Epithelial cell of esophagus (primary cell): ENCODE data around the gene FYCO1.

Experiments used
- DNase-seq: peaks from one replicate; pipeline ENCODE4 v3.0.0; 2010; ENCODE audit warnings: low read depth
- H3K4me3 ChIP-seq: 2 replicates; pipeline ENCODE4 v1.5.1; 2011; ENCODE audit warnings: mild to moderate bottlenecking, low read length, control low read depth
- CTCF ChIP-seq: IDR thresholded peaks from 2 replicates; pipeline ENCODE4 v1.5.1; 2011; ENCODE audit warnings: low read depth, mild to moderate bottlenecking, low read length, control low read depth, inconsistent platforms; ENCODE audit not compliant: insufficient read depth; ENCODE audit errors: missing control alignments

Gene FYCO1

GRCh38 chr3:45953536-45953935 lies 42.1 kb downstream of the FYCO1 start:
- DNase-seq, result no peak
- TF ChIP-seq CTCF, result no peak

GRCh38 chr3:45952456-45952855 lies 43.2 kb downstream of the FYCO1 start:
- H3K4me3 ChIP-seq, result no peak overlapping the region
- no peak for TF ChIP-seq CTCF
- DNase-seq, result no peak

More at GRCh38 chr3:45953536-45953935, 42.1 kb downstream of the FYCO1 start:
- H3K4me3 ChIP-seq, result no peak overlapping the region

GRCh38 chr3:45951946-45952345 lies 43.7 kb downstream of the FYCO1 start:
- no peak overlapping the region for H3K4me3 ChIP-seq
- no peak for TF ChIP-seq CTCF
- no peak for DNase-seq

- H3K4me3 ChIP-seq, result no peak overlapping the region
- TF ChIP-seq CTCF, result no peak
- DNase-seq, result no peak
Observed at GRCh38 chr3:45950686-45951600, 44.7 kb downstream of the FYCO1 start.

- TF ChIP-seq CTCF, result no peak
- no peak overlapping the region for H3K4me3 ChIP-seq
- DNase-seq, result no peak
Observed at GRCh38 chr3:45950131-45950530, 45.5 kb downstream of the FYCO1 start.

- H3K4me3 ChIP-seq, result no peak overlapping the region
- no peak for TF ChIP-seq CTCF
- DNase-seq, result no peak
Observed at GRCh38 chr3:45949432-45949831, 46.2 kb downstream of the FYCO1 start.

GRCh38 chr3:45948881-45949280 lies 46.7 kb downstream of the FYCO1 start:
- no peak for TF ChIP-seq CTCF
- H3K4me3 ChIP-seq, result no peak overlapping the region
- DNase-seq, result no peak
